Tibial nerve (tissue), 3 donors: ENCODE results near the gene ST3GAL2.

Experiments used
- CTCF ChIP-seq, 5 experiments: fragments of 200-600 bp in 3 of 5; fragments of 450-650 bp in 2 of 5; sonication (generic) in 3 of 5; IDR thresholded peaks; one replicate each; pipeline ENCODE4 v1.5.1; 2016 to 2019; ENCODE audit warnings: antibody characterized with exemption in 5 of 5, mild to moderate bottlenecking in 3 of 5, moderate library complexity in 2 of 5
- POLR2A ChIP-seq, 2 donors: fragments of 450-650 bp; IDR thresholded peaks; one replicate each; pipeline ENCODE4 v1.6.1; 2017; ENCODE audit warnings: antibody characterized with exemption in 2 of 2, mild to moderate bottlenecking in 2 of 2, moderate library complexity in 2 of 2

GRCh38 chr16:70454222-70455034 is 15.5 kb upstream of the ST3GAL2 start, which contains the start of gene FCSK:
- TF ChIP-seq CTCF (IDR thresholded peaks at IDR 0.05) = peak in 2 of 5 experiments; percentile 26 to 53
- TF ChIP-seq POLR2A (IDR thresholded peaks at IDR 0.05) = no peak
